Activated T-cell treated with anti-CD3 and anti-CD28 coated beads, Interleukin-2, amount 50 U/mL, for 48 hours (primary cell): ENCODE data around the gene SAMD1.

Experiments
- DNase-seq, 2 experiments: peaks; one replicate each; pipeline ENCODE4 v3.0.0-alpha.2; 2020

The SAMD1 gene

DNA sequence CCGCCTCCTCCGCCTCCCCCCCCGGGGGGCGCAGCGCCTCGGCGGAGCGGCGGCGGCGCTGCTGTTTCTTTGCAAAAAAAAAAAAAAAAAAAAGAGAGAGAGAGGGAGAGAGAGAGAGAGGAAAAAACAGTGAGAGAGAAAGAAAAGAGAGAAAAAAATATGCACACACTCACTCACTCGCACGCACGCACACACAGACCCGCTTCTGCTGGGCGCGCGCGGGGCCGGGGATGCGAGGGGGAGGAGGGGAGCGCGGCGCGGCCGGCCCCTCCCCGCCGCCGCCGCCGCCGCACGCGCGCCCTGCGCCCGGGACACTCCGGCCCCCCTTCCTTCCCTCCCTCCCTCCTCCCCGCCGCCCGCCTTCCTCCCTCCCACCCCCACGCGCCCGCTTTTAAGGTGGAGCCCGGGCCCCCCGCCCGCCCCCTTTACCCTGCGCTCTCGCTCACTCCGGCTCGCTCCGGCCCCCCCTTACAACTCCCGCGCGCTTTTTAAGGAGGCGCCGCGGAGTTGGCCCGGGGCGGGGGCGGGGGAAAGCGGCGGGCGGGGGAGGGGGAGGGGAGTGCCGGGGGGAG, at the start of gene SAMD1:
SAMD1 (minus strand) TSS at position 243 of the 572 bp plus-strand sequence.
- DNase-seq: peak in 1 of 2 experiments; percentile 83

GRCh38 chr19:14139944-14140343, 49.4 kb upstream of the SAMD1 start:
- no peak for DNase-seq

DNA sequence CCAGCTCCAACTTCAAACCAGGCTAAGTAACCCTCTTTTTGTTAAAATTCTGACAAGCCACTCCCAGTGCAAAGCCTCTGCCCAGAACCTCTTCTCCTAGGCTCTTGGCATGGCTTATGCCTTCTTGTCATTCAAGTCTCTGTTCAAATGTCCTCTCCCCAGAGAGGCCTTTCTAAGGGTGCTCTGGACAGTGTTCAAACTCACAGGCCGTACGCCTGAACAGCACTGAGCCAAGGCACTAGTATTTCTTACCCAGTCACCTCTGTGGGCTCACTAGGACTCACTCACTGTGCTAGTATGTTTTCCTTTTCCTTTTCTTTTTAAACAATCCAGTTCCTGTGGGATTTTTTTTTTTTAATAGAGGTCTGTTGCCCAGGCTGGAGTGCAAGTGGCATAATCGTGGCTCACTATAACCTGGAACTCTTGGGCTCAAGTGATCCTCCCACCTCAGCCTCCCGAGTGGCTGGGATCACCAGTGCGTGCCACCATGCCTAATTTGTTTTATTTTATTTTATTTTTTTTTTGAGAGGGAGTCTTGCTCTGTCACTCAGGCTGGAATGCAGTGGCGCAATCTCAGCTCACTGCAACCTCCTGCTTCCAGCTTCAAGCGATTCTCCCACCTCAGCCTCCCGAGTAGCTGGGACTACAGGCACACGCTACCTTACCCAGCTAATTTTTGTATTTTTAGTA, 48.2 kb upstream of the SAMD1 start:
- DNase-seq: no peak

GRCh38 chr19:14136509-14137281, 46.1 kb upstream of the SAMD1 start, which contains the start of gene ASF1B:
Gene ASF1B, minus strand, starts transcription at chr19:14136589. Its CDS starts 133 bp downstream, at chr19:14136456.
- DNase-seq: peak; percentile 97 to 98

DNA sequence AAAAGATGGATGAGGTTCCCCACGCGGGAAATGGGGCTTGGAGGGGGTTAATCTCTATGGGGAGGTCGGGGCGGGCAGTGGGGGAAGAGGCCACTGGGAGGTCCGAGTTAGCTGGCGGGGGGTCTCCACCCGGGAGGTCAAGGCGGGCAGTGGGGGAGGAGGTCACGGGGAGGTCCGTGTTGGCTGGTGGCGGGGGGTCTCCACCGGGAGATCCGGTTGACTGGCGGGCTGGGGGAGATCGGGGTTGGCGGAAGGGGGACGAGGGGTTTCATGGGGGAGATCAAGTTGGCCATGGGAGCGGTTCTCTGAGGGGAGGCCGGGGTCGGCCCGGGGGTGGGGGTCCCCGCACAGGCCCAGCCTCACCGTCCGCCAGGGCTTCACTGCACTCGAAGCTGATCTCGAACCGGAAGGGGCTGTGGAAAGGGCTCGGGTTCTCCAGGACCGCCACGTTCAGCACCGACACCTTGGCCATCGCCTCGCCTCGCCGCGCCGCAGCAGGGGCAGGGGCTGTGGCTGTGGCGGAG, 45.5 kb upstream of the SAMD1 start:
- no peak for DNase-seq

GRCh38 chr19:14135355-14135754, 44.8 kb upstream of the SAMD1 start:
- no peak for DNase-seq

DNA sequence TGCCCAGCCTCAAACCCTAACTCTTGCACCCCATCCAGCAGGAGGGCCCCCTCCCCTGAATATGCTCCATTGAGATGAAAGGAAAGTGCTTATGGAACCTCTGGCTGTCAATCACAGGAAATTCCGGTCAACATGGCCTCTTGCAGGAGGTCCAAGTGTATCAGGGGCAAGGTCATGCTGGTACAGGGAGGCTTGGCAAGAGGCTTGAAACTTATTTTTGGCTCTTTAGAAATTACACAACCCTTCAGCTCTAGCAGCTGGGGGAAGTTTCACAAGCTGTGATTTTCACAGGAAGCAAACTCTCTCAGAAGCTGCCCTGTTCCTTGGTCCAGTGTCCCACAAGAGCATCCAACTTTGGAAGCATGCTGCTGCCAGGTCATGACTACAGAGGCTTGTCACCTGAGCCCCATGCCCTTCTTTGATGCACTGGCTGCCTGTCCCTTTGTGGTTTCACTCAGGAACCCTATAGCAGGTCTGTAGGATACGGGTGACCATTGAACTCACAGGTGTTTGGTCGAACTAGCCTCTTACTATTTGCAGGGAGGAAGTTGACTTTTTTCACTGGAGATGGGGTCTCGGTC, 37.5 kb upstream of the SAMD1 start:
- no peak for DNase-seq

- DNase-seq: no peak
Measured at GRCh38 chr19:14127176-14127575, 36.6 kb upstream of the SAMD1 start.

DNA sequence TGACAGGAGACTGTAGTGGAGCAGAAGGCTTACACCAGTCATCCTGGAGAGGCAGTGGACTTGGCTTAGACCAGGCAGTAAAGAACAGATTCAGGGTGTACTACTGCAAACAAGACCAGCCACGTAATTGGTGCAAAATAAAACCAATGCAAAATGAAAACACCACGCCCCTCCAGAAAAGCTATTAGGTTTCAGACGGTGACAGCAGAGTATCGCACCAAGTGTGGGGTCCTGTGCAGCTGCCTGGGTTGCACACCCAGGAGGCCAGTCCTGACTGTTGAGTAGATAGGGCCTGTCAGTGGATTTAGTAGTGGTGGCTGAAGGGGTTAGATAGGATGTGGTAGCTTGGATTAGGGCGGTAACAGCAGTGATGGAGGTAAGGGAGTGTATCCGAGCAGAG, 32.4 kb upstream of the SAMD1 start:
- no peak for DNase-seq

DNA sequence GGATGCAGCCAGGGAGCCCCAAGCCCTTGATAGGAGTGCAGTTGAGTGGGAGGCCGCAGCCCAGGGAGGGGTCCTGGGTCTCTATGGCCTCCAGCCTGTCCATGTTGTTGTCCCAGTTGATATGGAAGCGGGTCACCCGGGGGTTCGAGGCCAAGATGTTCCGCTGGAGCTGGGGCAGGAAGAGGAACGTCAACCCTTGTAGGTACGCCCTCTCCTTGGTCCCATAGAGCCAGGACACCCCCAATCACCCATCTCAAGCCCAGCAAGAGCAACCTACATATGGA, 29.9 kb upstream of the SAMD1 start:
- no peak for DNase-seq

- no peak for DNase-seq
Measured at GRCh38 chr19:14119644-14120496, 29.3 kb upstream of the SAMD1 start.

- no peak for DNase-seq
Measured at GRCh38 chr19:14119146-14119545, 28.6 kb upstream of the SAMD1 start.

DNA sequence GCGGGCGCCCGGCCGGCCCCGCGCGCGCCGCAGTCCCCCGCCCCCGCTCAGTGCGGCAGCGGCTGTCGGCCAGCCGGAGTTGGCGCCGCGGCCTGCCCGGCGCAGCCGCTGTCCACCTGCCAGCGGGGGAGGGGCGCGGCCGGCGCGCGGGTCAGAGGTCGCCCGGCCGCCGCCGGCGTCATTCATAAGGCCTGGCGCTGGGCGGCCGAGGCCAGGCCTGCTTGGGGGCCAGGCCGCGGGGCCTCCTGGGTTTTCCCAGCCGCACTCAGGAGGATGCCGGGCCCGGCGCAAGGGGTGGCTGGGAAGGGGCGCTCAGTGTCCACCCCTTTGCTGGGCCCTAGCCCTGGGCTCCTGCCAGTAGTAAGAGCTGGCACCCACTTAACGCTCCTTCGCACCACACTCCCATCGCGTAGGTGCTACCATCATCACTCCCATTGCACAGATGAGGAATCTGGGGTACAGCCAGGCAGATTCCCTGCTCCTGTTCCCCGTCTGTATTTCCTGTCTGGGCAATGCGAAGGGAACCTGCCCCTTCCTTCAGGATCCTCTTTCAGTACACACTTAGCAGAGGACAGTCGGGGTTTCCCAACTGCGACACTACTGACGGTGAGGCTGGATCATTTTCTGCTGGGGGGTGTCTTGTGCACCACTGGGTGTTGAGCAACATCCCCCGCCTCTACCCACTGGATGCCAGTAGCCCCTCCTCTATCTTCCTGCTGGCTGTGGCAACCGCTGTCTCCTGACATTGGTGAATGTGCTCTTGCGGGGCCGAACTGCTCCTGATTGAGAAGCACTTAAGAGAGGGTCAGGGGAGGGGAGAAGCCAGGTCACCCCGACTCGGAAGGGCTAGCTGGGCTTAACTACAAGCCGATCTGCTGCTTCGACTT, 27.9 kb upstream of the SAMD1 start:
- peak; percentile 48 to 52 for DNase-seq

DNA sequence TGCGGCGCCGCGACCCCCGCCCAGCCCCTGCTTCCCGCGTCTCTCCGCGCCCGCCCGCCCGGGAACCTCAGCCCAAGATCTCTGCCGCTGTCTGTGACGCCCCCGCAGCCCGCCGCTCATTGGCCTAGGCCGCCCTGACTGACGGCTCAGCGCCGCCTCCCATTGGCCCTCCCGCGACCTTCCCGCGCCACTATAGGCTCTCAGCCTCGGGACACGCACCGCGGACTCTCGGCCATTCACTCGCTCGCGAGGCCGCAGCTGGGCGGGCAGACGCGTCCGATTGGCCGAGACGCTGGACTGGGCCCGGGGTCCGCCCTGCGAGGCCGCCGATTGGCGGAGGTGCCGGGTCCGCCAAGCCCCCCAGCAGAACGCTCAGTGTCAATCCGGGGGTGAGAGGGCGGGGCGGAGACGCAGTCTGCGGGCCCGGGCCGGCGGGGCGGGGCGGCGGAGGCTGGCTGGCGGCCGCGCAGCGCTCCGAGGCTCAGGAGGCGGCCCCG, 27.2 kb upstream of the SAMD1 start, which contains the start of gene PRKACA:
PRKACA (minus strand) TSS at position 95 of the 497 bp plus-strand sequence. CDS start 215 bp downstream, outside the sequence.
- peak; percentile 97 to 99 for DNase-seq

DNA sequence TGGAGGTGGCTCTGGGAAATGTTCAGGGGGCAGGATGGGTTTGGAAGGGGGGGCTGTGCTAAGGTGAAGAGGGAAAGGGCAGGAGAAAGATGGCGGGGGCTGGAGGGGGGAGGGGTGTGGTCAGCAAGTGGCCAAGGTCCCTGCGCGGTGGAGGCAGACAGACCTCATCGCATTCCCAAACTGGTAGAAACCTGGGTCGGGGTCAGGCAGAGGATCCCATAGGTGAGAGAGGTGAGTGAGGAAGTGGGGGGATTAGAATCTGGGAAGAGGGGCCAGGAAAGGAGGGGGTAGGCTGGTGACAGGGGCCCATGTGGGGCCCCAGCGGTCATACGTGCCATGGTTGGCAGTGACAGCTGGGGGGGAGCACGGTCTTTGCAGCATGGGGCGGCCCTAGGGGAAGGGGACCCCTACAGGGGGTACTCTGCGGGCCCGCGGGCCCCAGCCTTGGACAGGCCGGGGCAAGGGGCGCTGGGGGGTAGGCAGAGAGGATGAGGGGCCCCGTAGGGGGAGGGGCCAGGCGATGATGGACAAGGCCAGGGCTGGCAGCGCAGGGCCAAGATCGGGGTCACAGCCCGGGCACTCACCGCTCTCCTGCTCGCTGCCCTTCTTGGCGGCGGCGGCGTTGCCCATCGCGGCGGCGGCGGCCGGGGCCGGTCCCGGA, 26.5 kb upstream of the SAMD1 start:
- DNase-seq: no peak

- no peak for DNase-seq
Measured at GRCh38 chr19:14116525-14116917, 26.0 kb upstream of the SAMD1 start.

GRCh38 chr19:14115756-14116155, 25.2 kb upstream of the SAMD1 start:
- DNase-seq: no peak

DNA sequence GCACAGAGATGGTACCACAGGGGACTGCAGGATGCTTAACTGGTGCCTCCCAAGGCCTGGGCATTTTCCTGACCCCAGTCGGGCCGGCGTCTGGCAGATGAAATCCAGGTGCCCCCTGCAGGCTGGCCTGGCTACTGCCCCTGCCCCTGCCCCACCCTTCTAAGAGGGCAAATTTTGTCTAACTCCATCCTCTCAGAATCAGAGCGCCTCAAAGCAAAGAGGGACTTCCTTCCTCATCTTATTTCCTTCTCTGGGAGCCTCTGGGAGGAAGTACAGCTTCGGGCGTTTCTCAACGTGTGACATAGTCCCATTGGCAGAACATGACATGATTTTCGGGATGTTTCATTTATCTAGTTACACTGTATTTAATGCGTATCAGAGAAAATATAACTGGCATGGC, 24.3 kb upstream of the SAMD1 start:
- DNase-seq: peak; percentile 75 to 78

DNA sequence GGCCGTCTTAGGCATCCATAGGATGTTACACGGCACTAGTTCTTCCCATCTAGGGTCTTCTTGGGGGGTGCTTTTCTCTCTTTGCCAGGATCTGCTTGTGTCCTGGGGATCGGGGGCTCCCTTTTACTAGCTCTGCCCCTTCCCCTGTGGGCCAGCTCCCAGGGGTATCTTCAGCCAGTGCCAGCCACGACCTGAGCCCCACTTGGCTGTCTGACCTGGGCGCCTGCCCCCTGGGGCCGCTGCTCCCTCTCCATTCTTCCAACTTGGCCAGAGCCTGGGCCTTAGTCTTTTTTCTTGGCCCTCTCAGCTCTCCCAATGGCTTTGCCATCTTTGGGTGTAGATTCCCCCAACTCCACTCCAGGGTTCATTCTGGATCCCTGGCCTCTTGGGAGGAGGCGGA, 23.9 kb upstream of the SAMD1 start:
- DNase-seq: no peak

DNA sequence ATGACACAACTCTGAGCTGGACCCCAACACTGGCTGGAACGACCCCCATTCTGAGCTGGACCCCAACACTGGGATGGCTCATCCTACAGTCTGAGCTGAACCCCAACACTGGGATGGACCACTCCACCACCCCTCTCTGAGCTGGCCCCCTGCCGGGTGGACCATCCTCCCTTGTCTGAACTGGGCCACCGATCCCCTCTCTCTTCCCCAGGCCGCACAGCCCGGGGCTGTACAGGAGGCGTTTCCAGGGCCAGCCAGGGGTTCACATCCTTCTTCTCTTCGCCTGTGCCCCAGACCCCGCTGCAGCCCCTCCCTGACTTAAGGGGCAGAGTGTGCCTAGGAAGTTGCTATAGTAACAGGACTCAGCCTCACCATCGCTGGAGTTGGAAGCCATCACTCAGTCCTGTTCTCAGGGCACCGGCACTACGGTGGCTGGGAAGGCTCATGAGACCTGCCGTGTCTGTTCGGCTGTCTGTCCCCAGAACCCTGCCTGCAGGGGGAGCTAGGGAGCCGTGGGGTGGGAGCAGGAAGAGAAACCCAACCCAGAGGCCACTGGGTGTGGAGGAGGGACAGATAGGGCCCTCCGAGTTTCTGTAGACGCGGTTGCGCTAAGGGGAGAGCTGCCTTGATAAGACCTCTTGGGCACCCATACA, 23.3 kb upstream of the SAMD1 start:
- DNase-seq: peak; percentile 77 to 78
